ENCODE results near the gene TTLL6. TPM values are rescaled to one million over a fixed set of nuclear protein-coding genes. Genes with fewer than 3 reads are reported as not detected.

Gene TTLL6
- total and polyA plus RNA-seq, 9 of the 15 experiments (the other 6 are each of a cell fraction or from before 2014, with no cell fraction given), result 0.05 TPM; not detected in 8

GRCh38 chr17:48791128-48792032 is 25.6 kb downstream of the TTLL6 start (continued):
- TF ChIP-seq SRSF7 (optimal IDR thresholded peaks at IDR 0.05; ENCODE audit: low read depth, low read length) (no peak), GMEB1 (CRISPR knock-in tag; IDR thresholded peaks at IDR 0.05) (no peak), RAD21 (CRISPR knock-in tag; conservative IDR thresholded peaks at IDR 0.05 in 1 of 2, IDR thresholded peaks at IDR 0.05 in 1 of 2) (peak; percentile 84 to 91), REST (IDR thresholded peaks at IDR 0.05; ENCODE audit: borderline replicate concordance) (peak; percentile 86), REST (CRISPR knock-in tag; IDR thresholded peaks at IDR 0.05; ENCODE audit: low read depth) (no peak), SIRT6 (IDR thresholded peaks at IDR 0.05; ENCODE audit: low read depth, low read length) (no peak), E2F6 (IDR thresholded peaks at IDR 0.05; ENCODE audit: borderline replicate concordance in 1 of 2, extremely low read depth in 1 of 2, insufficient read depth in 1 of 2, insufficient read length in 1 of 2, low read depth in 1 of 2, low read length in 1 of 2, poor library complexity in 1 of 2, severe bottlenecking in 1 of 2) (no peak), PHB (CRISPR knock-in tag; IDR thresholded peaks at IDR 0.05) (no peak), ZC3H8 (IDR thresholded peaks at IDR 0.05) (no peak), THAP12 (CRISPR knock-in tag; IDR thresholded peaks at IDR 0.05) (no peak), MCM5 (IDR thresholded peaks at IDR 0.05; ENCODE audit: low read depth) (no peak), MIER1 (IDR thresholded peaks at IDR 0.05; ENCODE audit: low read depth) (no peak), ARHGAP35 (IDR thresholded peaks at IDR 0.05; ENCODE audit: partially characterized antibody) (no peak)
